CD4-positive, alpha-beta T cell (primary cell): Measurements from ENCODE around the gene WDR59. TPM values are rescaled to one million over a fixed set of nuclear protein-coding genes. Genes with fewer than 3 reads are reported as not detected.

Experiments used
- ATAC-seq: fragments of 200-7000 bp; cut with Tn5 transposase; one replicate; pipeline ENCODE4 v1.10.0; 2022; ENCODE audit warnings: mild to moderate bottlenecking; ENCODE audit not compliant: poor library complexity
- CTCF ChIA-PET: fragments of 350-600 bp; sonication (Branson Sonifier 250); formaldehyde crosslinking; loops from one replicate; lab custom pipeline; 2021; ENCODE audit warnings: antibody characterized with exemption, inconsistent platforms; lab: Charles Lee
- POLR2A ChIA-PET: fragments of 350-600 bp; sonication (Branson Sonifier 250); formaldehyde crosslinking; loops from one replicate; lab custom pipeline; 2021; ENCODE audit warnings: antibody characterized with exemption, inconsistent platforms; lab: Charles Lee
- DNase-seq, 14 experiments: peaks; one replicate each; pipeline ENCODE4 v3.0.0-alpha.2; 2013 to 2020; ENCODE audit warnings: mixed read lengths in 2 of 14
- H3K27ac ChIP-seq, 2 donors: one replicate each; pipeline versions ENCODE4 v1.5.1 to v1.7.0; 2013; ENCODE audit warnings: low read length in 2 of 2, low read depth in 1 of 2, mild to moderate bottlenecking in 1 of 2
- H3K27me3 ChIP-seq, 2 experiments: 1 replicate in 1 of 2; 2 replicates in 1 of 2; pipeline versions ENCODE4 v1.6.1 to v1.7.0; 2013; ENCODE audit warnings: low read length in 2 of 2, control low read depth in 1 of 2, mild to moderate bottlenecking in 1 of 2, moderate library complexity in 1 of 2; ENCODE audit not compliant: insufficient read depth in 2 of 2, control insufficient read depth in 1 of 2
- H3K36me3 ChIP-seq: one replicate; pipeline ENCODE4 v1.6.1; 2013; ENCODE audit warnings: low read length, control low read depth; ENCODE audit not compliant: insufficient read depth
- H3K4me1 ChIP-seq: one replicate; pipeline ENCODE4 v1.6.1; 2013; ENCODE audit warnings: low read length, control low read depth; ENCODE audit not compliant: insufficient read depth
- H3K4me3 ChIP-seq: one replicate; pipeline ENCODE4 v1.5.1; 2013; ENCODE audit warnings: mild to moderate bottlenecking, low read length, moderate library complexity
- H3K9me3 ChIP-seq, 2 experiments: 1 replicate in 1 of 2; 2 replicates in 1 of 2; pipeline versions ENCODE4 v1.6.1 to v1.7.0; 2013; ENCODE audit warnings: low read length in 2 of 2, mild to moderate bottlenecking in 2 of 2, control low read depth in 1 of 2, moderate library complexity in 1 of 2; ENCODE audit not compliant: control insufficient read depth in 1 of 2, insufficient read depth in 1 of 2
- H3K27ac Mint-ChIP-seq: one replicate; pipeline ENCODE4 v1.8.0; 2020; ENCODE audit warnings: mixed read lengths
- H3K27me3 Mint-ChIP-seq: one replicate; pipeline ENCODE4 v1.8.0; 2021; ENCODE audit warnings: mixed read lengths
- H3K36me3 Mint-ChIP-seq: one replicate; pipeline ENCODE4 v1.8.0; 2021; ENCODE audit warnings: low read depth, mixed read lengths
- H3K4me1 Mint-ChIP-seq: one replicate; pipeline ENCODE4 v1.8.0; 2021; ENCODE audit warnings: low read depth, mixed read lengths
- H3K4me3 Mint-ChIP-seq: one replicate; pipeline ENCODE4 v1.8.0; 2020; ENCODE audit warnings: mild to moderate bottlenecking, mixed read lengths
- H3K9me3 Mint-ChIP-seq: one replicate; pipeline ENCODE4 v1.8.0; 2020; ENCODE audit warnings: mixed read lengths
- CTCF ChIP-seq: fragments of 200-600 bp; IDR thresholded peaks from one replicate; pipeline ENCODE4 v1.8.0; 2022; ENCODE audit warnings: antibody characterized with exemption, mild to moderate bottlenecking
- intact Hi-C, 2 experiments: fragments of 100-400 bp; cut with DNase I in 1 of 2; cut with micrococcal nuclease in 1 of 2; formaldehyde crosslinking; loops; one replicate each; pipeline versions ENCODE4 v1.15.1 to v1.9.0; 2023 to 2025; cut with DNase I, micrococcal nuclease
- total RNA-seq, 174 experiments: library from RNA in 2 of 174; stranded (reverse) in 2 of 174; gene quantifications; one replicate each; pipeline ENCODE4 v1.2.3 and lab custom pipeline; 2021 to 2026

The WDR59 gene
- total RNA-seq, 2 experiments from 2014 or later: 60.2 to 67.2 TPM

GRCh38 chr16:74944466-74944865 is 40.5 kb downstream of the WDR59 start:
- ChIA-PET CTCF (no interaction called here), POLR2A (no interaction called here)
- Histone ChIP-seq H3K36me3 (peaks cover 65% of the 10 kb centered on the region), H3K27me3 (no peaks in the 10 kb centered on the region), H3K27ac (no peak overlapping the region), H3K9me3 (no peaks in the 10 kb centered on the region), H3K4me1 (no peaks in the 10 kb centered on the region), H3K4me3 (no peak overlapping the region)
- Mint-ChIP-seq H3K36me3 (peaks cover 78% of the 10 kb centered on the region), H3K27me3 (no peaks in the 10 kb centered on the region), H3K4me1 (no peaks in the 10 kb centered on the region), H3K27ac (no peak overlapping the region), H3K9me3 (no peaks in the 10 kb centered on the region), H3K4me3 (no peak overlapping the region)
- no peak for TF ChIP-seq CTCF
- intact Hi-C loops: no loop called here
- ATAC-seq: no peak
- no peak for DNase-seq

- Mint-ChIP-seq H3K9me3 (no peaks in the 10 kb centered on the region), H3K27me3 (no peaks in the 10 kb centered on the region), H3K27ac (no peak overlapping the region), H3K36me3 (peaks cover 83% of the 10 kb centered on the region), H3K4me1 (no peaks in the 10 kb centered on the region), H3K4me3 (no peak overlapping the region)
- Histone ChIP-seq H3K27me3 (no peaks in the 10 kb centered on the region), H3K36me3 (peaks cover 64% of the 10 kb centered on the region), H3K27ac (no peak overlapping the region), H3K4me3 (no peak overlapping the region), H3K4me1 (no peaks in the 10 kb centered on the region), H3K9me3 (no peaks in the 10 kb centered on the region)
- DNase-seq: no peak
- no peak for TF ChIP-seq CTCF
- CTCF ChIA-PET: no interaction called here
- POLR2A ChIA-PET: no interaction called here
- intact Hi-C loops: no loop called here
- no peak for ATAC-seq
These were observed 41.7 kb downstream of the WDR59 start for GRCh38 chr16:74942977-74943918.

- Histone ChIP-seq H3K27me3 (no peaks in the 10 kb centered on the region), H3K4me1 (no peaks in the 10 kb centered on the region), H3K9me3 (no peaks in the 10 kb centered on the region), H3K4me3 (no peak overlapping the region), H3K27ac (no peak overlapping the region), H3K36me3 (peaks cover 64% of the 10 kb centered on the region)
- CTCF ChIA-PET: no interaction called here
- POLR2A ChIA-PET: no interaction called here
- DNase-seq (no peak), ATAC-seq (no peak)
- no peak overlapping the region for H3K27ac Mint-ChIP-seq
- H3K27me3 Mint-ChIP-seq: no peaks in the 10 kb centered on the region
- H3K4me3 Mint-ChIP-seq: no peak overlapping the region
- no peaks in the 10 kb centered on the region for H3K9me3 Mint-ChIP-seq
- no peak for TF ChIP-seq CTCF
- no peaks in the 10 kb centered on the region for H3K4me1 Mint-ChIP-seq
- peaks cover 83% of the 10 kb centered on the region for H3K36me3 Mint-ChIP-seq
- intact Hi-C loops: no loop called here
These were observed 42.4 kb downstream of the WDR59 start for GRCh38 chr16:74942566-74942965.
